Medulla oblongata (tissue), 1 donor: ENCODE measurements around the gene SSB.
"Not testable (repeated sequence)": the region's sequence is repeated elsewhere in the genome, so short reads cannot be mapped to it uniquely, and the experiment has no call there.

Experiments
- DNase-seq: peaks from one replicate; pipeline ENCODE4 v3.0.0-alpha.2; 2015; ENCODE audit errors: extremely low spot score

Gene SSB

DNA sequence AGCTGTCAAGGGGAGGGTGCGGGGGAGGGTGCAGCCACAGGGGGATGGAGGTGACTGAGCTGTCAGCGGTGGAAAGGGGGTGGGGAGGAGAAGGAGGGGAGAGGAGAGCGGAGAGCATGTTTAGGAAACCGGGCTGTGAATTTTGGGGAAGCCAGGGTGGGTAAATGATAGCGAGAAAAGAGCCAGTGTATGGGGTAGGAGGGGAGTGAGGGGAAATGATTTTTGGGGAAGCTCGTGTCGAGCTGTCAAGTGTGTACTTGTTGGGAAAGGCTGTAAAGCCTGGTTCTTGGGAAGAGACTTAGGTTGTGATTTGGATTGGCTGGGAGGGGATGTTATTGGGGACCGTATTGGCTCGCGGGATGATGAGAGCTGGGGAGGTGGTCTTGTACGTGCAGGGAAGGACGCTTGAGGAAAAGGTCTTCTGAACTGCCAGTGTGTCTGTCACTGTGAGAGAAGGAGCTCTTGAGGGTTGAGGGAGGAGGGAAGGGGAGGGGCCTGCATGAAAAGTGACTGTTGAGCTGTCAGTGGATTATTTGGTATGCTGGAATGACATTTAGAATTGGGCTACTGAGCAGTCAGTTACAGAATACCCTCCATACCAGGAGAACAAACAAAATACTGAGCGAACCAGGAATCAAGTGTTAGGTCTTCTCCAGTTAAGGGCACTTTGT lies 29.6 kb downstream of the SSB start:
- DNase-seq = peak; percentile 76

DNA sequence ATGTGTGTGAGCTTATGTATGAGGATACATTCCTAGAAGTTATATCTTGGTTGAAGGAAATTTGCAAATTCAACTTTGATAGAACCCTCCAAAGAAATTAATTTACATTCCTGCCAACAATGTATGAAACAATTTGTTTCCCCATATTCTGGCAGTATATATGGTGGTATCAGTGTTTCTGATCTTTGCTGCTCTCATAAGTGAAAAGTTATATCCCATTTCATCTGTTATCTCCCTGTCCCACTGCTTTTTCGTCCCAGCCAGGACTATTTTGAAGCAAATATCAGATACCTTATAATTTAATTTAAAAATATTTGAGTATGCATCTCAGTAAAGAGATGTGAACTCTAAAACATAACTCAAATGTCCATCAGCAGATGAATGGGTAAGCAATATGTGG lies 35.7 kb downstream of the SSB start:
- no peak for DNase-seq

DNA sequence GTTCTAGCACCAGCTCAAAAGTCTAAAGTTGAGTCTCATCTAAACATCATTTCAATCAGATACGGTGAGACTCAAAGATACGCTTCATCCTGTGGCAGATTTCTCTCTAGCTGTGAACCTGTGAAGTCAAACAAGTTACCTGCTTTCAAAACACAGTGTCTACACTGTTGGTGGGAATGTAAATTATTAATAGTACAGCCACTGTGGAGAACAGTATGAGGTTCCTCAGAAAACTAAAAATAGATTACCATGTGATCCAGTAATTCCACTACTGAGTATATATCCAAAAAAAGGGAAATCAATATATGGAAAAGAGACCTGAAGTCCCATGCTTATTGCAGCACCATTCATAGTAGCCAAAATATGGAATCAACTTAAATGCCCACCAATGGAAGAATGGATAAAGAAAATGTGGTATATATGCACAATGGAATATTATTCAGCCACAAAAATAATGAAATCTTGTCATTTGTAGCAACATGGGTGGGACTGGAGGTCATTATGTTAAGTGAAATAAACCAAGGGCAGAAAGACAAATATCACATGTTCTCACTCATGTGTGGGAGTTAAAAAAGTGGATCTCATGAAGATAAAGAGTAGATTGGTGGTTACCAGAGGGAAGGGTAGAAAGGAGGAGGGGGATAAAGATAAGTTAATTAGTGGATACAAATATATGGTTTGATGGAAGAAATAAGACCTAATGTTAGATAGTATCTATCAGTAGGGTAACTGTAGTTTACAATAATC lies 40.2 kb downstream of the SSB start:
- DNase-seq = no peak

DNA sequence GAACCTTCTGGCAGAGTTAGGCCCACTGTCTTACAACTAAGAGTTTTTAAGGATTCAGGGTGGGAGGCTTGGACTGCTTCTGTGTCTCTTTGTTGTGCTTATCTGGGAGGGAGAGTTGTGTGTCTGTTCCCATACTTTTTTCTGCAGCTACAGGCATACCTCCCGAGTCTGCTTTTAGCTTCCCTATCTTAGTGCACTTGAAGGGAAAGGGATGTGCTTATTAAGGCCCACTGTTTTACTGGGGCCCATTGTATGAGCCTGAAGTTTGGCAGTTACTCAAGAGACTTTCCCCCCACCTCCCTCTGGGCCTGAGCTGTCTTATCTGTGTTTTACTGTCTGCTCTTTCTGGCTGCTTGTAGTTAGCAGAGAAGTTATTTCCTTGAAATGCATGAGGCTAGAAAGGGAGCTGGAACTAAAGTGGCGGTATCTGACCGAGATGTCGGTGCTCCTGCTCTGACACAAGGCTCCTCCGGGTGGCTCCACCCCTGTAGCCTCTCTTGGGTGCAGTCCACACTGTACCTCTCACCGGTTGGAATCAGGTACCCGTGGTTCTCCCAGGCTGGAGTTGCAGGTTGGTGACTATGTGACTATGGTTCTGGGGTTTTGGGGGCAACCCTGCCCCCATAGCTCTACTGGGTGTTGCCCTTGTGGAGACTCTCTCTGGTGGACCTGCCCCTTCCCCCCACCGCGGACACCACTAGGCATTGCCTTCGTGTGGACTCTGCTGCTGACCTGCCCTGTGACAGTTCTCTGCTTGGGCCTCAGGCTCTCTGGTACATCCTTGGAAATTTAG lies 41.5 kb downstream of the SSB start:
- DNase-seq = peak; percentile 11

DNA sequence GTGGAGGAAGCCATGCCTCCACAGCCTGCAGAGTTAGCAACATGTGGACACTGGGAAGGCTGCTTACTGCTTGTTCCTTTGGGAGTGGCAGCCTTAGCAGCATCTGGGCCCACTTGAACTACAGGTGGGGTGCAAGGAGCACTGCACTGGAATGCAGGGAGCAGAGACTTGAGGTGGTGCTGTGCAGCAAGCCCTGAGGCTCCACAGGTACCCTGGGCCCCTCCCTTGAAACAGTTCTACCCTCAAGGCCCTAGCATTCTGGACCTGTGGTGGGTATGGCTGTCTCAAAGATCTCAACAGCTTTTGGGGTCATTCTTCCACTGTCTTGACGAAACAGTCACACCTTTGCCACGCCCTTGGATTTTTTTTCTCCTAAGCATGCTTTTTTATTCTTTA lies 42.1 kb downstream of the SSB start:
- no peak for DNase-seq

DNA sequence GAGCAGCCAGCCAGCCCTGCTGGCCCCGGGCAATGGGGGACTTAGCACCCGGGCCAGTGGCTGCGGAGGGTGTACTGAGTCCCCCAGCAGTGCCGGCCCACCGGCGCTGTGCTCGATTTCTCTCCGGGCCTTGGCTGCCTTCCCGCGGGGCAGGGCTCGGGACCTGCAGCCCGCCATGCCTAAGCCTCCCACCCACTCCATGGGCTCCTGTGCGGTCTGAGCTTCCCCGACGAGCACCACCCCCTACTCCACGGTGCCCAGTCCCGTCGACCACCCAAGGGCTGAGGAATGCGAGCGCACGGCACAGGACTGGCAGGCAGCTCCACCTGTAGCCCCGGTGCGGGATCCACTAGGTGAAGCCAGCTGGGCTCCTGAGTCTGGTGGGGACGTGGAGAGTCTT lies 43.0 kb downstream of the SSB start:
- not testable (repeated sequence) for DNase-seq

DNA sequence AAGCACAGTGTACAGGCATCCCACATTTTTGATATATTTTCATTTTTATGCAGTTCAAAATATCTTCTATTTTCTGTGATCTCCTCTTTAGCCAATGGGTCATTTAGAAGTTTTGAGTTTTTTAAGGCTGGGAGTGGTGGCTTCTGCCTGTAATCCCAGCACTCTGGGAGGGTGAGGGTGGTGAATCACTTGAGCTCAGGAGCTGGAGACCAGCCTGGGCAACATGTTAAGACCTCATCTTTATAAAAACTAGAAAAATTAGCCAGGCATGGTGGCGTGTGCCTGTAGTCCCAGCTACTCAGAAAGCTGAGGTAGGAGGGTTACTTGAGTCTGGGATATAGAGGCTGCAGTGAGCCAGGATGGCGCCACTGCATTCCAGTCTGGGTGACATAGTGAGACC lies 46.3 kb downstream of the SSB start:
- no peak for DNase-seq

DNA sequence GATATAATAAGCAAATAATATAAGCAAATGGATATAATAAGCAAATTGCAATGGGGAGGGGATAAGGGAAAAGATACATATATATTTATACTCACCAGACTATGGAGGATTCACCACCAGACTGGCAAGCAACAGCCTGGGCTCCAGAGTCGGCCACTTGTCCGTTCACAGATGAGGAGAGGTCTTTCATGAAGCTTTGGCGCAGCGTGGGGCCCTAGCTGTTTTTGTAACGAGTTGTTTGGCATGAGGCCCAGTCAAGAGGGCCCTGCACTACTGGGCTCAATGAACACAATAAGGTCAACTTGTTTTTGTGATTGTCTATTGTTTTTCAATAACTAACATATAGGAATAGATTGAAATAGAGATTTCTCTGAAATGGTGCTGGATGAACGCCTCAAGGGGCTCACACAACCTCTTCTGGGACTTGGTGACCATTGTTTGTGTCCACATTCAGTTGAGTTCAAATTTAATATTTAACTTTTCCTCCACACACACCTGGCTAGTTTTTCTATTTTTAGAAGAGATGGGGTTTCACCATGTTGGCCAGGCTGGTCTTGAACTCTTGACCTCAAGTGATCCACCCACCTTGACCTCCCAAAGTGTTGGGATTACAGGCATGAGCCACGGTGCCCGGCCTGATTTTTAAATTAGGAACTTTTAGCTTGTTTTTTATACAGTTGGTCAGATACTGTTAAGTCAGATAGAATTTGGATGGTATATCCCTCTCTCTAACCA lies 50.5 kb downstream of the SSB start:
- peak; percentile 75 for DNase-seq

DNA sequence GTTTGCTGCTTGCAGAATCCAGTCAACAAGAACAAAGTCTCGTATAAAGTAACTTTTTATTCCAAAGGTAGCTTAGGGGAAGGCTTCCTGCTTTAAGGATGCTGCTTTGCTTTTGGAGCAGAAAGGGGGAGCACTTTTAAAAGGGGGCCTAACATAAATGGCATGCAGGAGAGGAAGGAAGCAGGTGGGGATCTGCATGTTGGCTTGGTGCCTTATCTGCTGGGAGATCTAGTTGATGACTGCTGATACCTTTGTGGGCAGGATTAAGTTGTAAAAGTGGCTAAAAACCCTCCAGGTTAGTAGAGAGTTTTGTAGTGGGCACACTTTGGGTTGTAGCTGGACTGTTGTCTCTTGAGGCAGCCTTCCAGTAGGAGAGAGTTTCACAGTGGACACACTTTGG lies 51.0 kb downstream of the SSB start:
- DNase-seq = no peak

DNA sequence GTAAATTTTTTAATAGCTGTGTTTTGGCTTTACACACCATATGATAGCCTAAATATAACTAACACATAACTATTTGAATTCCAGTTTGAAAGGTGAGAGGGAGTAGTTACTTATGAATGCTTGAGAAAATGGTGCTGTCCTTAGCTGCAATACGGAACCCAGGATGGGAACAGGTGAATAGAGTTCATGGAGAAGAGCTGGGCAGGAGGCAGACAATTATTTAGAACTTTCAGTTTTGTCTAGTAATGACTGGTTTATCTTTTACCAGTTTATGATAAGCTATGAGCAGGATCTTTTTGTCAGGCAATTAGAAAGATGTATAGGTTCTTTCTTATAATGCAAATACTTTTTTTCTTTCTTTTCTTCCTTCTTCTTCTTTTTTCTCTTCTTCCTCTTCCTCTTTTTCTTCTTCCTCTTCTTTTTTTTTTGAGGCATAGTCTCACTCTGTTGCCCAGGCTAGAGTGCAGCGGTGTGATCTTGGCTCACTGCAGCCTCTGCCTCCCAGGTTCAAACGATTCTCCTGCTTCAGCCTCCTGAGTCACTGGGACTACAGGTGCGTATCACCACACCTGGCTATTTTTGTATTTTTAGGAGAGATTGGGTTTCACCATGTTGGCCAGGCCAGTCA lies 54.5 kb downstream of the SSB start:
- DNase-seq = no peak

DNA sequence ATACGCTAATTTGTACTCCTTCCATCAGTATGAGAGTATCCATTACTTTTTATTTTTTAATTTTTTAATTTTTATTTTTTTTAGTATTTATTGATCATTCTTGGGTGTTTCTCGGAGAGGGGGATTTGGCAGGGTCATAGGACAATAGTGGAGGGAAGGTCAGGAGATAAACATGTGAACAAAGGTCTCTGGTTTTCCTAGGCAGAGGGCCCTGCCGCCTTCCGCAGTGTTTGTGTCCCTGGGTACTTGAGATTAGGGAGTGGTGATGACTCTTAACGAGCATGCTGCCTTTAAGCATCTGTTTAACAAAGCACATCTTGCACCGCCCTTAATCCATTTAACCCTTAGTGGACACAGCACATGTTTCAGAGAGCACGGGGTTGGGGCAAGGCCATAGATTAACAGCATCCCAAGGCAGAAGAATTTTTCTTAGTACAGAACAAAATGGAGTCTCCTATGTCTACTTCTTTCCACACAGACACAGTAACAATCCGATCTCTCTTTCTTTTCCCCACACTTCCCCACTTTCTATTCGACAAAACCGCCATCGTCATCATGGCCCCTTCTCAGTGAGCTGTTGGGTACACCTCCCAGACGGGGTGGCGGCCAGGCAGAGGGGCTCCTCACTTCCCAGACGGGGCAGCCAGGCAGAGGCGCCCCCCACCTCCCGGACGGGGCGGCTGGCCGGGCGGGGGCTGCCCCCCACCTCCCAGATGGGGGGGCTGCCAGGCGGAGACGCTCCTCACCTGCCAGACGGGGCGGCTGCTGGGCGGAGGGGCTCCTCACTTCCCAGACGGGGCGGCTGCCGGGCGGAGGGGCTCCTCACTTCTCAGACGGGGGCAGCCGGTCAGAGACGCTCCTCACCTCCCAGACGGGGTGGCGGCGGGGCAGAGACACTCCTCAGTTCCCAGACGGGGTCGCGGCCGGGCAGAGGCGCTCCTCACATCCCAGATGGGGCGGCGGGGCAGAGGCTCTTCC lies 56.9 kb downstream of the SSB start:
- DNase-seq = not testable (repeated sequence)

DNA sequence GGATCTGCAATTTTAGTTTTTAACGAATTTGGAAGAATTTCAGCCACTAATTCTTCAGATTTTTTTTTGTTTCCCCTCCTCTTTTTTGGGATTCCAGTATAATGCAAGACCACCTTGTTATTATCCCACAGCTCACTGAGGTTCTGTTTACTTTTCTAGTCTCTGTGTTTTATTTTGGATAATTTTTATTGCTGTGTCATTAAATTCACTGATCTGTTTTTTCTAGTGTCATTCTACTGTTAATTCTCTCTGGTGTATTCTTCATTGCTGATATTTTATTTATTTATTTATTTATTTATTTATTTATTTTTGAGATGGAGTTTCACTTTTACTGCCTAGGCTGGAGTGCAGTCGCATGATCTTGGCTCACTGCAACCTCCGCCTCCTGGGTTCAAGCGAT lies 60.8 kb downstream of the SSB start:
- no peak for DNase-seq

DNA sequence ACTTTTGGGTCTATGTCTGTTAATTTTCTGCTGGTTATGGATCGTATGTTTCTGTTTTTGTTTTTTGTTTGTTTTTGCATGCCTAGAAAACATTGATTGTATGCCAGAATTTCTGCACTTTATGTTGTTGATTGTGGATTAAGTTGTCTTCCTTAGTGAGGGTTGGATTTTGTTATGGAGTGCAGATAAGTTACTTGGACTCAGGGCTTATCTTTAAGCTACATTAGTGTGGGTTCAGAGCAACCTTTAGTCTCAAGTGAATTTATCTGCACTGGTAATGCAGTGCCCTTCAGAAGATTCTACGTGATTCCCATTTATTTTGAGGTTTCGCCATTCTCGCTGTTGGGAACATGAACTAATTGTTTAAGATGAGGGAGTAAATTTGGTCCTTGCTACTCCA lies 61.5 kb downstream of the SSB start:
- no peak for DNase-seq
